ENCODE results near the gene ARL2.
A peak's percentile ranks its signal among the peaks of the same experiment; 100 is the strongest.
"Not testable (repeated sequence)": the region's sequence is repeated elsewhere in the genome, so short reads cannot be mapped to it uniquely, and the experiment has no call there.

The ARL2 gene

GRCh38 chr11:65008873-65009272, 5.1 kb upstream of the ARL2 start:
- no peak for DNase-seq

DNA sequence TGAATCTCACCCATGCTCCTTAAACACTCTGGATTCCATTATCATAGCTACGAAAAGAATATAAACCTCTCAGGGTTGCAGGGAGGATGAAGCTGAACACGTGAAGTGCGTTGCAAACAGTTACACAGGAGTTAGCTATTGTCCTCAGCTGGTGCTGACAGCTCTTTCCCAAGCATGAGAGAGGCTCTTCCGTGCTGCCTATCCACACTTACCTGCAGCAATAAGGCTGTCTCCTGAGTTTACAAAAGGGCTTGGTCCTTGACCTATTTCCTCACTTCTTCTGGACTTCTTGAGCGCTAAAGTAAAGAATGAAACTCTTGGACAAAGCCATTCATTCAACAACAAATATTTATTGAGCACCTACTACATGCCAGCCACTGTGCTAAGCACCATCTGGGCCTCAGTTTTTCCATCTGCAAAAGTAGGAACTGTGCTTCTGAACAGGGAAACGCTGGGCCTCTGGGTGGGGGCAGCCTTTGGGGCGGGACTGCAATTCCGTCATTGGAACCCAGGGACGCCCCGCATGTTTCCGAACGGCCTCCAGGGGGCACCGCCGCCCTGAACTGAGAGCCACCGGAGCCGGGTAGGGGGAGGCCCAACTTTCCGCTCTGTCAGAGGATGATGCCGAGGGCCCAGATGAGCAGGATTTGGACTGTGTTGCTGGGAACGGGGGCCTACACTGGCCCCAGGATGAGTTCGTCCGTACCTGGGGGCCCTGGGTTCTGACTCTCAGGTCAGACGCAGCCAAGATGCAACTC, 651 bp upstream of the ARL2 start:
- DNase-seq: peak; percentile 94

DNA sequence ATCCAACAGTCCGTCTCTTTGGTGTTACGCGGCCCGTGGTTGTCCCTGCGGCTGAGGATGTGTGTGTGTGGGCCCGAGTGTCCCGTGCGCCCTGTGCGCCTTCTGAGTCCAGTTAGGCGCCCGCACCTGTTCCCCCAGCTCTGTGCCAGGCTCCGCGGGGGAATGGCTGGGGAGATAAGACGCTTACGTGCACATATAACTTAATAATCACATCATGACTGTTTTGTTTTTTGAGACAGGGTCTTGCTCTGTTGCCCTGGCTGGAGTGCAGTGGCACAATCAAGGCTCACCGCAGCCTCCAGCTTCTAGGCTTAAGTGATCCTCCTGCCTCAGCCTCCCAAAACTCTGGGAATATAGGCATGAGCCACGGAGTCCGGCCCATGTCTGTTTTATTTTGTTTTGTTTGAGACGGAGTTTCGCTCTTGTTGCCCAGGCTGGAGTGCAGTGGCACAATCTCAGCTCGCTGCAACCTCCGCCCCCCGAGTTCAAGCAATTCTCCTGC, 817 bp downstream of the ARL2 start:
- DNase-seq: no peak

GRCh38 chr11:65016705-65017104, 2.7 kb downstream of the ARL2 start:
- DNase-seq: no peak

DNA sequence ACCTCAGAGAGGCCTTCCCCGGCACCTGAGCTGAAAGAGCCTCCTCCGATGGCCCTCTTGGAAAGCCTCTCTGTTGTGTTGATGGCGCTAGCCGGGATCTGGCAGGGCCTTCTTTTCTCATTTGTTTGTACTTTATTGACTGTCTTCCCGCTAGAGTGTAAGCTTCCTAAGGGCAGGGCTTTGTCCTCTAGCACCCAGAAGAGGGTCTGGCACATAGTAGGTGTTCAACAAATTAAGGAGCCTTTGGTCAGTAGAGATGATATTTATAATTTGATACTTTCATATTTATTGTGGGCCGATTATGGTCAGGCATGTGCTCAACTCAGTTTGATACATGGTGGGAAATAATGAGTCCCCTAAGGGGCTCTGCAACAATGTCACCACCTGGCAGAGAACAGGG, 4.0 kb downstream of the ARL2 start:
- DNase-seq: no peak

DNA sequence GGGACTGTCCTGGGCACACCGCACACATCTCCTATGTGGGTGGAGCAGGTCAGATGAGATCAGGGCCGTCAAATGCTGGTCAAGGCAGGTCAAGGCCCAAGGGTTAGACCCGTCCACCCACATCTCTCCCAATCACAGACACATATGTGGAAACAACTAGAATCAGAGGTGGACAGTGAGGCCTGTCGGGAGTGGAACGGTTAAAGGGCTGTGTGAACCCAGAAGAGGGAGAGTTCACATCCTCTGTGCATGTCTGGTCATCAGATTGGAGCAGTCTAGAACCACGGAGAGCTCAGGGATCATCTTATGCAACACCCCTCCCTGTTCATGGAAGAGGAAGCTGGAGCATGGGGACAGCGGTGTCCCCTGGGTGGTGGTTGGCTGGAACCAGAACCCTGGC, 5.9 kb downstream of the ARL2 start:
- no peak for DNase-seq

DNA sequence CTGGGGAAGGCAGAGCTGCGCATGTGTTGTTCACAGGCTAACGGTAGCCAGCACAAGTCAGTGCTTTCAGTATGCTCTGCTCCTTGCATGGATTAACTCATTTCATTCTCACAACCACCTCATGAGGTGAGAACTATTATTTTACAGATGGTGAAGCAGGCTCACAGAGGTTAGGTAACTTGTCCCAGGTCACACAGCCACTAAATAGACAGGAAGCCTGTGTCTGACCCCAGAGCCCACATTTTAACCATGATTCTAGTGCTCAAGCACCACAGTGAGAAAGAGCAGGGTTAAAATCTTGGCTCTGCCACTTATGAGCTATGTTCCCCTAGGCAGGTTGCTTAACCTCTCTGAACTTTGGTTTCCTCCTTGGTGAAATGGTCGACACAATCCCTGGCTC, 7.0 kb downstream of the ARL2 start:
- no peak for DNase-seq

GRCh38 chr11:65021509-65021908, 7.5 kb downstream of the ARL2 start:
- DNase-seq: no peak

GRCh38 chr11:65023502-65023901, 9.5 kb downstream of the ARL2 start:
- not testable (repeated sequence) for DNase-seq

DNA sequence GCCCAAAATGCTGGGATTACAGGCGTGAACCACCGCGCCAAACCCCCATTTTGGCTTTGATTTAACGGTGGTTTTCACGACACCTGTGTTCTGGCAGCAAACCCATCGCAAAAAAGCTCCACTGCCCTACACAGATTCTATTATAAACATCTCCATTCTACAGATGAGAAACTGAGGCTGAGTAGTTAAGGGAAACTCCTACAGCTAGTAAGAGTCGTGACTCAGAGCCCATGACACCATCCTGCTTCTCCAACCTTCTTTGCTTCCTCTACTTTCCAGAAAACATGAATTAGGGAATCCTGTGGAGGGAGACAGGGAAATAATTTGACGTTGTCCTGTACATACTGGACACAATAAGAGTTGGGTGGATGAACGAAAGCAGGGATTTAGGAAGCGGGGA, 12.8 kb downstream of the ARL2 start:
- peak; percentile 73 for DNase-seq

- peak; percentile 99 for DNase-seq
Observed at GRCh38 chr11:65027213-65028067, 13.5 kb downstream of the ARL2 start, which contains the start of gene SNX15. SNX15 (plus strand) TSS chr11:65027439; CDS start chr11:65027538, 99 bp downstream.

DNA sequence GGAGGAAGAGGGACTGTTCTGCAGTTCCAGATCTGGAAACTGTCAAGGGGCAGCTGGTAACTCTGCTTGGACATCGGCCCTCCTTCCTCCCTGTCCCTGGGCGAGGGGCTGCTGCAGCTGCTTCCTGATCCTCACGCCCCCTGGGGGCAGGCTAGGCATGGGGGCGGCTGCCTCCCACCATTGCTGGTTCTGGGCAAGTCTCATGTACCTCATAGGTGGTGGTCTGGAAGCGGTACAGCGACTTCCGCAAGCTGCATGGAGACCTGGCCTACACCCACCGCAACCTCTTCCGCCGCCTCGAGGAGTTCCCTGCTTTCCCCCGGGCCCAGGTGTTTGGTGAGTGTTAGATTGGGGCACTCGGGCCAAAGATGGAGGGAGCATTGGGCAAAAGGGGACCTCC, 18.3 kb downstream of the ARL2 start:
- no peak for DNase-seq

GRCh38 chr11:65034423-65034822, 20.5 kb downstream of the ARL2 start:
- DNase-seq: no peak

GRCh38 chr11:65035579-65035978, 21.6 kb downstream of the ARL2 start:
- DNase-seq: no peak

DNA sequence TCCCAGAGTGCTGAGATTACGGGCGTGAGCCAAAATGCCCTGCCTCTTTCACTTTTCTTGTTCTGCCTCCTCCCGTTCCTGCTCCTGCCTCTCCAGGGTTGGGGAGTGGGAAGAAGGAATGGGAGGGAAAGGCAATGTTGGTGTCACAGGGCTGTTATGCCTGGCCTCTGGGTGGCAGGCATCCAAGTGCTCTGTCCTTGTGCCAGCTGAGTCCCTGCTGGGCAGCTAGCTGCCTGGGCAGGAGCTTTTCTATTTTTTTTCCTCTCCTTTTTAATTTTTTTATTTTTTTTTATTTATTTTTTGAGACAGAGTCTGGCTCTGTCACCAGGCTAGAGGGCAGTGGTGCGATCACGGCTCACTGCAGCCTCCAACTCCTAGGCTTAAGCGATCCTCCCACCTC, 23.0 kb downstream of the ARL2 start:
- DNase-seq: no peak

DNA sequence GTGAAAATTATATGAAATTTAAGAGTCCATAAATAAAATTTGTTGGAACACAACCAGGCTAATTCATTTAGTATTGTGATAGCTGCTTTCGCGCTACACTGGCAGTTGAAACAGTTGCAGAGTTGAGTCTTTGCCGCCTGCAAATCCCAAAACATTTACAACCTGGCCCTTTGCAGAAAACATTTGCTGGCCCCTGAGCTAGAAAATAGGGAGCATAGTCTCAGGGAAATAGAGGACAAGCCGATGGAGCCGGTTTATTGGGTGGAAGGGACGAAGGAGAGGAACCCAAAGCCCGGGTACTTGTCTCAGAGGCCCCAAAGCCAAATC, 26.5 kb downstream of the ARL2 start:
- no peak for DNase-seq

DNA sequence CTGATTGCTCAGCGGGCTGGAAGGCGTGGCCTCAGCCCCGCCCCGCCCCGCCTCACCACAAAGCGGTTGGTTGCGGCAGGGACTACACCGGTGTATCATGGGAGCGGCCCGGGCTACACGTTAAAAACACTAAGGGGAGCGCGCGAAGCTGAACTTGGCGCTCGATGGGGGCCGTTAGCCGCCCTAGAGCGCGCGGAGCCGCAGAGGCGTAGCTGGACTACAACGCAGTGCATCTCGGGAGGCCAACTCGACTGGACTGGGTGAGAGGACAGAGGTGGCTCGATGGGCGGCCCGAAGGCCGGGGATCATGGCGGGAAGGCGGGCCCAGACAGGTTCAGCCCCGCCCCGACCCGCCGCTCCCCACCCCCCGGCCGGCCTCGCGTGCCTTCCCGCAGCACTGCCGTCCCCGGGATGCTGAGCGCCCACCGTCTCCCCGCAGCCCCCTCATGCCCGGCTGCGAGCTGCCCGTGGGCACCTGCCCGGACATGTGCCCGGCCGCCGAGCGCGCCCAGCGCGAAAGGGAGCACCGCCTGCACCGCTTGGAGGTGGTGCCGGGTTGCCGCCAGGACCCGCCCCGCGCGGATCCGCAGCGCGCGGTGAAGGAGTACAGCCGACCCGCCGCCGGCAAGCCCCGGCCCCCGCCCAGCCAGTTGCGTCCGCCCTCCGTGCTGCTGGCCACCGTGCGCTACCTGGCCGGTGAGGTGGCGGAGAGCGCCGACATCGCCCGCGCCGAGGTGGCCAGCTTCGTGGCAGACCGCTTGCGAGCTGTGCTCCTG, 27.1 kb downstream of the ARL2 start, which contains the start of gene SAC3D1:
Gene SAC3D1 (plus strand): TSS at position 364 of the 776 bp plus-strand sequence. CDS start 83 bp downstream, at position 447.
- DNase-seq: peak; percentile 98

- no peak for DNase-seq
Observed at GRCh38 chr11:65042891-65043290, 28.9 kb downstream of the ARL2 start.

DNA sequence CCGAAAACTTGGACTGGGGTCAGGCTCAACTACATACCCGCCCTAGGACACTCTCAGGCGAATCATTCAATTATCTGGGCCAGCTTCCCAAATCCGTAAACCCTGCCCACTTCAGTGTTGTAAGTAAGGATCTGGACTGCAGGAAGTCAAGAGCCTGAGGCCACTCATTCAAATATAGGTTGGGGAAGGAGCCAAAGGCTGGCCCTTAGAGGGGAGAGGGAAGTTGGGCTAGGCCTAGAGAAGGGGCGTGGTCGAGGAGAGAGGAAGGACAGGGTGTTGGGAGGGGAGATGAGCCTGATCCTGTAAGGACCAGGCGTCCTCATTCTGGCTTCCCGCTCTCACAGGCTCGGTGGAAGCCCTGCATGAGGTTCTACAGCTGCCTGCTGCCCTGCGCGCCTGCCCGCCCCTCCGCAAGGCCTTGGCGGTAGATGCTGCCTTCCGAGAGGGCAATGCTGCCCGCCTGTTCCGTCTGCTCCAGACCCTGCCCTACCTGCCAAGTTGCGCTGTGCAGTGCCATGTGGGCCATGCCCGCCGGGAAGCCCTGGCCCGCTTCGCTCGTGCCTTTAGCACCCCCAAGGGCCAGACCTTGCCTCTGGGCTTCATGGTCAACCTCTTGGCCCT, 30.0 kb downstream of the ARL2 start:
- DNase-seq: no peak

DNA sequence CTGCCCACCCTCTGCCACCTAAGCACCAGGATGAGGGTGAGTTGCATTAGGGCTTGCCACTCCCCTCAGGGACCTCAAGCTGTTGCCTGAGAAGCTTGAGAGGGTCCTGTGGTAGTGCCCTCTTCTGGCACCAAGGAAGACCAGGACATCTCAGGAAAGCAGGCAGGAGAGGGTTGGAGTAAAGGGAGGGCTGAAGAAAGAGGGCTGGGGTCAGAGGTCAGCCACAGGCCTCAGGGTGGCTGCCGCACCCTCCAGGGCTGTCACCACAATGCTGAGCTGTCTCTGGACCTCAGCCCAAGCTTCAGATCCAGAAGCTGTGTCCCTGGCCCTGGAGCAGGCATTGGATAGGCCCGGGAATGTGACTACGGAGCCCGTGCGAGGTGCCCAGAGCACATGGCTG, 31.1 kb downstream of the ARL2 start:
- no peak for DNase-seq

DNA sequence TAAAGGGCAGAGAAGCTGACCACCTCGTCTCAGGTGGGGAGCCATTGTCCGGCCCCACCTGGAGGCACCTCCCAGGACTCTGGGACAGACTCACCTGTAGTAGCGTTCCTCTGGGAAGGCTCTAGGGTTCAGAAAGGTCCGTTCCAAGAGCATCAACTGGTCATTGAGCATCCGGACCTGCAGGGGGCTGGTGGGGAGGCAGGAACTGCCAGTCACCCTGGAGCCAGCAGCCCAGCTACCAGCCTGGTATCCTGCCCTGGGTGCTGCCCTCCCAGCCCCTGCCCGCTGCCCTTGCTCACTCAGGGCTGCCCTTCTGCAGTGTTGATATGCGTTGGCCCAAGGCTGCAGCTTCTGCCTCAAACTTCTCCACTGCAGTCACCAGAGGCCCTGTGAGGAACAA, 31.8 kb downstream of the ARL2 start:
- no peak for DNase-seq

DNA sequence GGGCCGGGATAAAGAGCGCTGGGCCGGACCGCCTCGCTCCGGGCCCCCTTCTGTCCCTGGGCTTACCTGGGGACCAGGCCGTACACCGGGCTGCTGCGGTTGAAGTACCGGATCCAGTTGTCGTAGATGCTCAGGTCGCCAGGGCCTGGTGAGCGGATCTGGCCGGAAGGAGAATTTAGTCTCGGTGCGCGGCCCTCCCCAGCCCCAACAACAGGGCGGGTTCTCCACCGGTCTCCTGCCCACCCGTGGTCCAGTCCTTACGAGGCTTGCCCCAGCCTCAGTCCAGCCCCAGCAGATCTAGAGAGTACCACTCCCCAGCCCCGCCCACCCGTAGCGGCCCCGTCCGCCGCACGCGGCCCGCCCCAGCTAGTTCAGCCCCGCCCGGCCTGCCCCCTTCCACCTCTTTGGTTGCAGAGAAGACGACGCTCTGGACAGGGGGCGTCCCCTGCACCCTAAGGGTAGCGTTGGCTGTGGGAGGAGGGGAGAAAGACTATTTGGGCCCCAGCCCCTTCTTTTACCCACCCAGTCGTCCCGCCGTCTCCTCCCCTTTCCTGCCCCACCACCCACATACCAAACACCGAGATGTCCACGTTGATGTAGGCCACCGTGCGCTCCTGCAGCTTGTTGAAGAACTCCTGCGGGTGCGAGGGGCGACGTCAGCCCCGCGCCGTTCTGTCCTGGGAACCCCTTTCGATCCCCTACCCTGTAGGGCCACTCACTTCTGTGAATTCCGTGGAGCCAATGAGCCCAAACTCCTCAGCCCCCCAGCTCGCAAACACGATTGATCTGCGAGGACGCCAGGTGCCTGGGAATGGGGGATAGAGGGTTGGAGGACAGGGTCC, 33.8 kb downstream of the ARL2 start:
- DNase-seq: no peak

All from DMS53 (cell line).